Neural crest cell (in vitro differentiated cells): ENCODE measurements around the gene GNAQ. TPM values are rescaled to one million over a fixed set of nuclear protein-coding genes. Genes with fewer than 3 reads are reported as not detected.

Source experiments
- DNase-seq: peaks from one replicate; pipeline ENCODE4 v3.0.0; 2021; ENCODE audit warnings: low read depth, mixed read lengths, low spot score
- H3K27ac Mint-ChIP-seq: one replicate; pipeline ENCODE4 v1.8.0; 2021; ENCODE audit warnings: mild to moderate bottlenecking, mixed read lengths; ENCODE audit not compliant: unreplicated experiment
- H3K27me3 Mint-ChIP-seq: 2 replicates; pipeline ENCODE4 v1.8.0; 2021; ENCODE audit warnings: low read depth, mild to moderate bottlenecking, mixed read lengths
- H3K36me3 Mint-ChIP-seq: 2 replicates; pipeline ENCODE4 v1.8.0; 2021; ENCODE audit warnings: low read depth, mild to moderate bottlenecking, mixed read lengths
- H3K4me1 Mint-ChIP-seq: 2 replicates; pipeline ENCODE4 v1.8.0; 2021; ENCODE audit warnings: mixed read lengths
- H3K4me3 Mint-ChIP-seq: one replicate; pipeline ENCODE4 v1.8.0; 2021; ENCODE audit warnings: mild to moderate bottlenecking, mixed read lengths
- H3K9me3 Mint-ChIP-seq: 2 replicates; pipeline ENCODE4 v1.8.0; 2021; ENCODE audit warnings: mixed read lengths
- CTCF ChIP-seq: fragments of 200-600 bp; sonication (generic); conservative IDR thresholded peaks from 2 replicates; pipeline ENCODE4 v1.5.0; 2021; ENCODE audit warnings: antibody characterized with exemption, mild to moderate bottlenecking
- total RNA-seq: library from RNA; stranded (reverse); gene quantifications from 2 replicates; pipeline ENCODE4 v1.2.1, GENCODE V29; 2021

Gene GNAQ
- total RNA-seq, 1 donor from 2014 or later: 53.3 TPM

- Mint-ChIP-seq H3K36me3 (peaks cover 28% of the 10 kb centered on the region), H3K4me1 (peaks cover 5% of the 10 kb centered on the region), H3K4me3 (no peak overlapping the region), H3K9me3 (no peaks in the 10 kb centered on the region), H3K27ac (no peak overlapping the region), H3K27me3 (no peaks in the 10 kb centered on the region)
- no peak for TF ChIP-seq CTCF
- no peak for DNase-seq
Measured at GRCh38 chr9:77731008-77731698, 300.5 kb downstream of the GNAQ start.

GRCh38 chr9:77729177-77729576, 302.4 kb downstream of the GNAQ start:
- no peak overlapping the region for H3K27ac Mint-ChIP-seq
- peaks cover 14% of the 10 kb centered on the region for H3K4me1 Mint-ChIP-seq

GRCh38 chr9:77726814-77727213, 304.8 kb downstream of the GNAQ start:
- Mint-ChIP-seq H3K4me3 (no peak overlapping the region), H3K9me3 (peaks cover 4% of the 10 kb centered on the region), H3K4me1 (peaks cover 14% of the 10 kb centered on the region), H3K27me3 (no peaks in the 10 kb centered on the region), H3K36me3 (peaks cover 32% of the 10 kb centered on the region), H3K27ac (no peak overlapping the region)
- no peak for TF ChIP-seq CTCF
- no peak for DNase-seq

More at GRCh38 chr9:77729177-77729576, 302.4 kb downstream of the GNAQ start:
- Mint-ChIP-seq H3K36me3 (peaks cover 32% of the 10 kb centered on the region), H3K4me3 (no peak overlapping the region), H3K9me3 (no peaks in the 10 kb centered on the region), H3K27me3 (no peaks in the 10 kb centered on the region)
- no peak for DNase-seq
- no peak for TF ChIP-seq CTCF

DNA sequence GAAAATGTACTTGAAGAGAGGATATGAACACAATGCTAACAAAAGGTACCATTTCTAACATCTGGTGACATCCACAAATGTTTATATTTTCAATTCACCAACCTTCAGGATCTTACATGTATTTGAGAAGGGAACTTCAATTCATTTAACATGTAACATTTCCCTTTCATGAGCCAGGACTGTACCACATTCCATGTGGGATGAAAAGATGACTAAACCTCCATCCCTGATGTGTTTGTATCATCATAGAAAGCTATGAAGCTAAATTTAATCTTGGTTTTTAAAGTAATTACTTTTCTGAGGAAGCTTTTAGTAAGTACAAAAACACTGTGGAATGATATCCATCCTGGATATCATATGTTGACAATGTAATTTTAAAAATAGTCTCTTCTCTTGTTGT, 305.3 kb downstream of the GNAQ start:
- Mint-ChIP-seq H3K27me3 (no peaks in the 10 kb centered on the region), H3K9me3 (peaks cover 4% of the 10 kb centered on the region), H3K36me3 (peaks cover 32% of the 10 kb centered on the region), H3K4me1 (peaks cover 16% of the 10 kb centered on the region), H3K27ac (peak overlapping the region; percentile 5), H3K4me3 (no peak overlapping the region)
- no peak for TF ChIP-seq CTCF
- DNase-seq: no peak

DNA sequence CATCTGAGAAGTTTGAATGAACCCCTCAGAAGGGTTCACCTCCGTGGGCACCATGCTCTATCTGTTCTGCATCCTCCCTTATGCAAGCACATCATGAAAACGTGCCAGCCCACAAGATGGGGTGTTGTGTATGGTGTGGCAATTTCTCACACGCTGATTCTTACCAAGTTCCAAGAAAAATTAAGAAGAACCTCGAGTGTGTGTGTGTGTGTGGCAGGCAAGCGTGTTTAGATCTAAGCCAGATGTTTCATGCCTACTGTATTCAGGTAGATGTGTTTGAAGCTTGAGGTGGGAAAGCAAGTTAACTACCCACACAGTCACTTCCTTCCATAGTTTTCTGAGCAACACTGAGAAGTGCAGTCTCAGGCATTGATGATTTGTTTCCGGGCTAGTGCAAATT, 305.8 kb downstream of the GNAQ start:
- Mint-ChIP-seq H3K9me3 (peaks cover 4% of the 10 kb centered on the region), H3K27ac (peak overlapping the region; percentile 5), H3K4me1 (peaks cover 19% of the 10 kb centered on the region), H3K36me3 (peaks cover 33% of the 10 kb centered on the region), H3K4me3 (no peak overlapping the region), H3K27me3 (no peaks in the 10 kb centered on the region)
- DNase-seq: no peak
- no peak for TF ChIP-seq CTCF
